Smooth muscle cell (in vitro differentiated cells): ENCODE measurements around the gene PTGR3. TPM values are rescaled to one million over a fixed set of nuclear protein-coding genes. Genes with fewer than 3 reads are reported as not detected.

Experiments
- DNase-seq: peaks from one replicate; lab custom pipeline; 2025; ENCODE audit not compliant: unreplicated experiment; lab: John Stamatoyannopoulos, UW
- H2AFZ ChIP-seq: fragments of 200-600 bp; sonication (generic); 2 replicates; pipeline ENCODE4 v1.6.0; 2016; ENCODE audit warnings: antibody characterized with exemption, low read depth, mild to moderate bottlenecking
- H3F3A ChIP-seq: fragments of 200-600 bp; sonication (generic); 2 replicates; pipeline ENCODE4 v1.6.0; 2017; ENCODE audit warnings: antibody characterized with exemption, low read depth
- H3K27ac ChIP-seq: fragments of 200-600 bp; sonication (generic); 2 replicates; pipeline ENCODE4 v1.5.1; 2016; ENCODE audit warnings: low read depth, mild to moderate bottlenecking
- H3K27me3 ChIP-seq: fragments of 200-600 bp; sonication (generic); 2 replicates; pipeline ENCODE4 v1.6.1; 2016; ENCODE audit warnings: low read depth, mild to moderate bottlenecking
- H3K36me3 ChIP-seq: fragments of 200-600 bp; sonication (generic); 2 replicates; pipeline ENCODE4 v1.5.1; 2016; ENCODE audit warnings: low read depth
- H3K4me1 ChIP-seq: fragments of 200-600 bp; sonication (generic); 2 replicates; pipeline ENCODE4 v1.5.1; 2016; ENCODE audit warnings: low read depth
- H3K4me2 ChIP-seq: fragments of 200-600 bp; sonication (generic); 2 replicates; pipeline ENCODE4 v1.6.0; 2016; ENCODE audit warnings: mild to moderate bottlenecking
- H3K4me3 ChIP-seq: fragments of 200-600 bp; sonication (generic); 2 replicates; pipeline ENCODE4 v1.5.1; 2016; ENCODE audit warnings: mild to moderate bottlenecking
- H3K79me2 ChIP-seq: fragments of 200-600 bp; sonication (generic); 2 replicates; pipeline ENCODE4 v1.6.0; 2016; ENCODE audit warnings: low read depth, mild to moderate bottlenecking
- H3K9ac ChIP-seq: fragments of 200-600 bp; sonication (generic); 2 replicates; pipeline ENCODE4 v1.6.0; 2016; ENCODE audit warnings: low read depth
- H3K9me3 ChIP-seq: fragments of 200-600 bp; sonication (generic); replicated peaks from 2 replicates; pipeline ENCODE4 v1.5.1; 2016; ENCODE audit warnings: low read depth
- H4K20me1 ChIP-seq: fragments of 200-600 bp; sonication (generic); 2 replicates; pipeline ENCODE4 v1.6.0; 2016; ENCODE audit warnings: low read depth
- WGBS: methylation state at CpG from one replicate; pipeline ENCODE4 v1.1.7; 2016; ENCODE audit warnings: low lambda C conversion rate; 5-methylcytosine and 5-hydroxymethylcytosine counted together
- polyA plus RNA-seq: library from polyadenylated mRNA; unstranded; fragments of >200 nt; fragmentation: Nextera tagmentation; extraction: Ambion mirVana; gene quantifications from 2 replicates; pipeline ENCODE4 v1.2.1, GENCODE V29; 2016
- total RNA-seq: library from RNA; depleted of rRNA; stranded (reverse); fragments of >200 nt; gene quantifications from 2 replicates; pipeline ENCODE4 v1.2.3, GENCODE V29; 2014
- TF ChIP-seq, protein P1 (sequence below): fragments of 200-600 bp; sonication (generic); IDR thresholded peaks from 2 replicates; pipeline ENCODE4 v1.5.1; 2017; ENCODE audit warnings: borderline replicate concordance, mild to moderate bottlenecking, antibody characterized with exemption; ENCODE audit not compliant: insufficient read depth, poor library complexity, severe bottlenecking

PTGR3 gene
- total and polyA plus RNA-seq, 2 experiments from 2014 or later, result 29.6 to 35.0 TPM

DNA sequence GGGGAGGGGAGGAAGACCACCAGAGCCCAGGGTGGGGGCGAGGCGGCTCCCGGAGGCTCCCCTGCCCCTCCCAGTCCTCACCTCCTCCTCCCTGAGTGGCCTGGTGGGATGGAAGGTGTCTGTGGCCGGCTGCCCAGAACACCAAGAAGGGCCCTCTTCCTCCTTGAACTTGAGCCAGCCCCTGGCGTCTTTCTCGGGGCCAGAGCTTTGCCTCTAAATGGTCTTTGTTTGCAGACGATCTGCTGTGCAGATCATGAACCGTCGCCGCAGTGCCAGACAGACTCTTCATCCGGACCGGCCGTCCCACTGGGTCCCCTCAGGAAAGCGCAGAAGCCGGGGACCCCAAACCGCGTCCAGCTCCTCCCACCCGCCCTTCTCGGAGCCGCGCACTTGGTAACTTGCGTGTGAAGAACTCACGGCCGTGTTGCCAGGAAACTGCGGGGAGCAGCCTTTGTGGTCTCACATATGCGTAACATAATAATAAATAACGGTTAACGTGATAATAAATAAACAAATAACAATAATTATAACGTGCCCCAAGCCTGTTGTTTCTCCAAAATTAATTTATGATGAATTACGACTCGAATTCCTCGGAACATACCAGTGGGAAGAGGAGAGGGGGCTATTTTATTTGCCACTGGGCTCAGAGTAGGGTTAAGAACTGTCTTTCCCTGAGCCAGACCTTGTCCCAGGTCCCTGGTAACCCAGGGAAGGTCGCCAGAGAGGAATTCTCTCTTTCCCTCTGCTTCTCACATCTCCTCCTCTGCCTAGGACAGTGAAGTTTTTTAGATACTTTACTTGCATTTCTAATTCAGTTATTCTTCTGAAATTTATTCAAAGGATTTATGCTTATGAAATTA is 41.0 kb downstream of the PTGR3 start:
- DNase-seq, result no peak
- no peaks in the 10 kb centered on the region for H4K20me1 ChIP-seq
- H3K9me3 ChIP-seq, result no peaks in the 10 kb centered on the region
- H3K9ac ChIP-seq, result no peak overlapping the region
- TF ChIP-seq, protein P1, sequence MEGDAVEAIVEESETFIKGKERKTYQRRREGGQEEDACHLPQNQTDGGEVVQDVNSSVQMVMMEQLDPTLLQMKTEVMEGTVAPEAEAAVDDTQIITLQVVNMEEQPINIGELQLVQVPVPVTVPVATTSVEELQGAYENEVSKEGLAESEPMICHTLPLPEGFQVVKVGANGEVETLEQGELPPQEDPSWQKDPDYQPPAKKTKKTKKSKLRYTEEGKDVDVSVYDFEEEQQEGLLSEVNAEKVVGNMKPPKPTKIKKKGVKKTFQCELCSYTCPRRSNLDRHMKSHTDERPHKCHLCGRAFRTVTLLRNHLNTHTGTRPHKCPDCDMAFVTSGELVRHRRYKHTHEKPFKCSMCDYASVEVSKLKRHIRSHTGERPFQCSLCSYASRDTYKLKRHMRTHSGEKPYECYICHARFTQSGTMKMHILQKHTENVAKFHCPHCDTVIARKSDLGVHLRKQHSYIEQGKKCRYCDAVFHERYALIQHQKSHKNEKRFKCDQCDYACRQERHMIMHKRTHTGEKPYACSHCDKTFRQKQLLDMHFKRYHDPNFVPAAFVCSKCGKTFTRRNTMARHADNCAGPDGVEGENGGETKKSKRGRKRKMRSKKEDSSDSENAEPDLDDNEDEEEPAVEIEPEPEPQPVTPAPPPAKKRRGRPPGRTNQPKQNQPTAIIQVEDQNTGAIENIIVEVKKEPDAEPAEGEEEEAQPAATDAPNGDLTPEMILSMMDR, result no peak
- no peaks in the 10 kb centered on the region for H3K79me2 ChIP-seq
- WGBS, result 95% methylated on average over 27 of the region's 33 CpGs
- no peaks in the 10 kb centered on the region for H3K4me1 ChIP-seq
- no peaks in the 10 kb centered on the region for H3K27me3 ChIP-seq
- no peak overlapping the region for H3K4me2 ChIP-seq
- no peak overlapping the region for H2AFZ ChIP-seq
- no peak overlapping the region for H3K27ac ChIP-seq
- H3K36me3 ChIP-seq, result no peaks in the 10 kb centered on the region
- H3K4me3 ChIP-seq, result no peak overlapping the region
- H3F3A ChIP-seq, result no peaks in the 10 kb centered on the region

DNA sequence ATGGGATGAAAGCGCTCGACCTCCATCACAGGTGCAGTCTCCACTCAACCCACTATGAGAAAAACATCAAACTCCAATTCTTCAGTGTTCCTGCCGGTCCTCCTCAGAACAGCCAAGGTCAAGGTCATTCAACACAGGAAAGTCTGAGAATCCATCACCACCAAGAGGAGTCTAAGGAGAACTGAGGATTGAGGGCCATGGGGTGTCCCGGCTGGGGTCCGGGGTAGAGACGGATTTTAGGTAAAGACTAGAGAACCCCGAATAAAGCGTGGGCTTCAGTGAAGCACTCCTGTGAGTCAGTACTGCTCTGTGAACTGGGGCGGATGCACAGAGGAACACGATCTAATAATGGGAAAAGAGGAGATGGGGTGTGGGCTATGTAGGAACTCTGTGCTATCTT is 41.8 kb downstream of the PTGR3 start:
- no peaks in the 10 kb centered on the region for H4K20me1 ChIP-seq
- TF ChIP-seq, protein P1, result no peak
- no peaks in the 10 kb centered on the region for H3K4me1 ChIP-seq
- no peaks in the 10 kb centered on the region for H3K79me2 ChIP-seq
- no peak for DNase-seq
- WGBS, result 95% methylated on average over 10 of the region's 10 CpGs
- H3K4me2 ChIP-seq, result no peak overlapping the region
- no peaks in the 10 kb centered on the region for H3K36me3 ChIP-seq
- no peaks in the 10 kb centered on the region for H3K9me3 ChIP-seq
- H3K27me3 ChIP-seq, result no peaks in the 10 kb centered on the region
- H2AFZ ChIP-seq, result no peak overlapping the region
- H3K9ac ChIP-seq, result no peak overlapping the region
- no peak overlapping the region for H3K27ac ChIP-seq
- no peaks in the 10 kb centered on the region for H3F3A ChIP-seq
- H3K4me3 ChIP-seq, result no peak overlapping the region

DNA sequence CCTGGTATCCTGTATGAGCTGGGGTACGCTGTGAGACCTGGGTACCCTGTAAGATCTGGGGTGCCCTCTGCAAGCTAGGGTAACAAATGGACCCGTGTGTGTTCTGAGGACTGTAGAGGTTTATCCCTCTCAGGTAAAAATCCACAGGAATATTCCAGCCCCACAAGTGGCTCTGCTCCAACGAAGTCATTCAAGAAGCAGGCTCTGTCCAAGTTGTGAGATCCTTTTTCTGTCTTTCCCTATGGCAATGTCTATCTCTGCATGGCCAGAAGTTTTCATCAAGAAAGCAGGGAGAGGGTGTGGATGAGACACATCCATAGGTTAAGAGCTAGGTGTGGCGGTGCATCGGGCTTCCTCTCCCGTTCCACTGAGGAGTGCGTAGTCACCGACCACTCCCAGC is 43.0 kb downstream of the PTGR3 start:
- Histone ChIP-seq H3K4me1 (no peaks in the 10 kb centered on the region), H3K36me3 (no peaks in the 10 kb centered on the region), H3K9ac (no peak overlapping the region), H3K79me2 (no peaks in the 10 kb centered on the region), H3K4me3 (no peak overlapping the region), H3K4me2 (no peak overlapping the region), H3K27ac (no peak overlapping the region), H4K20me1 (no peaks in the 10 kb centered on the region), H3K9me3 (no peaks in the 10 kb centered on the region), H3K27me3 (no peaks in the 10 kb centered on the region), H2AFZ (no peak overlapping the region), H3F3A (no peaks in the 10 kb centered on the region)
- 92% methylated on average over 8 of the region's 8 CpGs for WGBS
- no peak for DNase-seq
- TF ChIP-seq, protein P1, result no peak

DNA sequence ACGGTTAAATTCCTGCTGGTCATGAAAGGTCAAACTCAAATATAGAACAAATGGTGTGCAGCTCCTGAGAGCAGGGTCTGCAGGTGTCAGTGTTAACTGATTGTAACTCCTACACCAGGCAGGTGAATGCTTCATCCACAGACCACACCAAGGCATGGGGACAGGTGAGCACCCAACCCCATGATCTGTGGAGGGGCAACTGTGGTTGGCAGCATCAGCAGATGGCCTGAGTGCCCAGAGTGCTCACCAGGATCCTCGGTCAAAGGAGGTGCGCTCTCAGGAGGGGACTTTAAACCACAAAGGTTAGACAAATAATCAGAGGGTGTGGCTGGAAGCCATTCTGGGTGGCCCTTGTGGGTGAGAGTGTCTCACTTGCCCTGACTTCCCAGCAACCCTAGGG is 44.5 kb downstream of the PTGR3 start:
- no peaks in the 10 kb centered on the region for H3K9me3 ChIP-seq
- DNase-seq, result no peak
- 93% methylated on average over 3 of the region's 3 CpGs for WGBS
- H3K27me3 ChIP-seq, result peaks cover 2% of the 10 kb centered on the region
- no peak overlapping the region for H3K4me3 ChIP-seq
- no peak overlapping the region for H3K9ac ChIP-seq
- no peak overlapping the region for H3K27ac ChIP-seq
- no peaks in the 10 kb centered on the region for H3F3A ChIP-seq
- no peak overlapping the region for H2AFZ ChIP-seq
- H3K79me2 ChIP-seq, result no peaks in the 10 kb centered on the region
- TF ChIP-seq, protein P1, result no peak
- no peaks in the 10 kb centered on the region for H4K20me1 ChIP-seq
- H3K4me2 ChIP-seq, result no peak overlapping the region
- H3K36me3 ChIP-seq, result no peaks in the 10 kb centered on the region
- H3K4me1 ChIP-seq, result peaks cover 6% of the 10 kb centered on the region
